Effector CD4-positive, alpha-beta T cell (primary cell): ENCODE measurements around the gene TEPSIN.

Source experiments
- DNase-seq: peaks from one replicate; pipeline ENCODE4 v3.0.0-alpha.2; 2020

Gene TEPSIN

DNA sequence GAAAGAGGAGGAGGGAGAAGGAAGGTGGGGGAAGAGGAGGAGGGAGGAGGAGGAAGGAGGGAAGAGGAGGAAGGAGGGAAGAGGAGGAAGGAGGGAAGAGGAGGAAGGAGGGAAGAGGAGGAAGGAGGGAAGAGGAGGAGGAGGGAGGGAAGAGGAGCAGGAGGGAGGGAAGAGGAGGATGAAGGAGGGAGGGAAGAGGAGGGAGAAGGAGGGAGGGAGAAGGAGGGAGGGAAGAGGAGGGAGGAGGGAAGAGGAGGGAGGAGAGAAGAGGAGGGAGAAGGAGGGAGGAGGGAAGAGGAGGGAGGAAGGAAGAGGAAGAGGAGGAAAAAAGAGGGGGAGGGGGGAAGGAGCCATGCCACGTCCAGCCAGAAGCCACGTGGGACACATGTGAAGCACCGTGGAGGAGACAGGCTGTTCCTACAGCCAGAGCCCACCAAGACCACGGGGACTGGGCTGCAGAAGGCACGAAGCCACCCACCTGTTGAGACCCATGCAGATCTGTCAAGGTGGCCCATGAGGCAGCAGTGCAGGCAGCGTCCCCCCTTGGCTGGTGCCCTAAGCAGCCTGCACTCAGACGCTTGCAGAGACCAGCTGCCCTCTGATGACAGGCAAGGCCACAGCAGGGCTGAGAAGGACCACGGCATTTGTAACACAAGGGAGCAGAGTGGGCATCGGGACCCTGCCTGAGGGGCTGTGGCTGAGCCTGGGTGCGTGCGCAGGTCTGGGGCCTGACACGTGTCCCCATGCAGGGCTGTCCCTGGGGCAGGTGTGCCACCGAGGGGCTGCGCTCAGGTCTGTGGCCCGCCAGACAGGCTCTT, 10.6 kb upstream of the TEPSIN start:
- DNase-seq, result no peak

DNA sequence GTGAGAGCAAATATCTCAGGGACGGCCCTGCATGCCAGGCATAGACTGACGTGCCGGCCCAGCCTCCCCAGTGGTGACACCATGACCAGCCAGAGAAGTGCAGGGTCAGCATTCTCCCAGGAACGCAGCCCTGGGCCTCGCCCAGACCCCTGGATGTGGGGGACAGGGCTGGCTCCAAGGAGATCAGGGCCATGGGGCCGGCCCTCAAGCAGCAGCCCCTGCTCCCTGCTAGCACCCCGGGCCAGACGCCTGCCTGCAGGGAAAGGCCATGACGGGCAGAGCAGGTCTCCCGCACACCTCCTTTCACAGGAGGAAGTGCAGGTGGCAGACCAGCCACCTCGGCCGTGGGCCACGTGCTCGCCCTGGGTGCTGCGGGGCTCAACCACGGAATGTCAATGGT, 9.8 kb upstream of the TEPSIN start:
- no peak for DNase-seq

GRCh38 chr17:81247339-81247990, 8.6 kb upstream of the TEPSIN start:
- no peak for DNase-seq

DNA sequence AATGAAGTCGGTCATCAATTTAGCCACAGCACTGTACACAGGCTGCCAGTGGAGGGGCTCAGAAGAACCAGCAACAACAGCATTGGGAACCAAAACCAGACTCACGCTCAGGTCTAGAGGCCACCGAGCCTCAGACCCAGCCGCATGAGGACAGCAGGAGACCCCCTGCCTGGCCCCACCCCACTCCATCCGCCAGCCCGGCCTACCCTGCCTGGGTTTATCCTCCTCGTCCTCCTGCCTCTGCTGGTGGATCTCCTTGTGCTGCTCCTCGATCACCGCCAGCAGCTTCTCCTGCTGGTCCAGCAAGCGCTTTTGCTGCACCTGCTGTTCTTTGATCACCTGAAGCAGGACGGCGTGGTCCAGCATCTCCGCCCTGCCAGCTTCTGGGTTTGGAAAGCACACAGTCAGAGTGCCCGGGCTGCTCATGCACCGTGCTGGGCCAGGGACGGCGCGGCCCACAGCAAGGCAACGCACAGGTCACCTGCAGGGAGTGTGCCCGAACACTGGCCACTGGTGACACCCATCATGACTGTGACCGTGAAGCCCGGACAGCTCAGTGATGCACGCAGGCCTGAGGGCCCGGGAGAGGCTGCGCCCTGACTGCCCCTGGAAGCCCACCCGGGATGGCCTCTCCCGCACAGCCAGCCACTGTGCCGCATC, 8.0 kb upstream of the TEPSIN start:
- DNase-seq, result no peak

GRCh38 chr17:81246343-81246670, 7.5 kb upstream of the TEPSIN start:
- DNase-seq, result no peak

- no peak for DNase-seq
These were observed 6.9 kb upstream of the TEPSIN start for GRCh38 chr17:81245665-81246342.

GRCh38 chr17:81245024-81245664, 6.3 kb upstream of the TEPSIN start:
- DNase-seq, result no peak

GRCh38 chr17:81244358-81245023, 5.6 kb upstream of the TEPSIN start:
- no peak for DNase-seq

DNA sequence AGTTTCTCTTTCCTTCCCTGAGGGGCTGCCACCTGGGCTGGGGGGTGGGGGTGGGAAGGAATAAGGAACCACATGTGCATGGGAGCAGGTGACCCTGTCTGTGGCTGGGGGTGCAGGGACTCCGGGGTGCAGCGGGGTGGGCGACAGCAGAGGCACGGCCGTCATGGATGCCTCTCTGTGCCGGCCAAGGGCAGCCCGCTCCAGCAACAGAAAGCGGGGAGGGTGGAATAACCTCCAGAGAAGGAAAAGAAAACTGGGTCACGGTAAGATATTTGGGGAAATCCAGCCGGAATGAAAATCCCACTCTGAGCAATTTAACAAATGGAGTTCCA, 4.4 kb upstream of the TEPSIN start:
- DNase-seq, result no peak

GRCh38 chr17:81242421-81243332, 3.8 kb upstream of the TEPSIN start:
- DNase-seq, result no peak

DNA sequence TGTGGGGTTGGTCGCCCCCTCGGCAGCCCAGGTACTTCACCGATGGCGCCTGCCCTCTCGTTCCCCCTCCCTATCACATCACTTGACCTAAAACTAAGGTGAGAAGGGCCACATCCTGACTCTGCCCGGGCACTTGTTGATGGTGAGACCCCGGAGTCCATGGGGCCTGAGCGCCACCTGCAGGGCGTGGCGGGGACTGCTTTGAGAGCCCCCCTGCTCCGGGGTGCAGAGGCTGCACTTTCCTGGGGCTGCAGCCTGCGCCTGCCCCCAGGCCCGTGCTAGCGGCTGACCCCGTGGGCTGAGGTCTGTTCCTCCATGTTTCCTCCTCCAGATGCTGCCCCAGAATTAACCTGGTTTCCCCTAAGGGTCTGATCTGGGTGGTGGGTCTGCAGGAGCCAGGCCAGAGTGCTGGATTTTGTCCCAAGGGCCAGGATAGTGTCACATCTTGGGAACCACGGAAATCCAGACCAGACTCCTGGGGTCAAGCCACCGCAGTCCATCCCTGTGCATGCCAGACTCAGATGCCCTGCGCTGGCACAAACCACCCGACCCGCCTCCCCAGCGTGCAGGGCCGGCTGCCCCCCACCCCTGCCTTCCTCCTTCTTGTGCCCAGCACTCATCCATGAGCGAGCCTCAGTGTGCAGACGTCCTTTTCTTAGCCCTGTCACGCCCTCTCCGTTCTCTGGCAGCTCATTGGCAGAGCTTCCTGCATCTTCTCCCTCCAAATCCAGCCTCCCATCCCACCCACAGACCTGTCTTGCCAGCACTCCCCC, 3.0 kb upstream of the TEPSIN start:
- peak; percentile 52 for DNase-seq

GRCh38 chr17:81241203-81241602, 2.3 kb upstream of the TEPSIN start:
- no peak for DNase-seq

- no peak for DNase-seq
These were observed 1.9 kb upstream of the TEPSIN start for GRCh38 chr17:81240761-81241160.

GRCh38 chr17:81239714-81240555, 1.1 kb upstream of the TEPSIN start:
- no peak for DNase-seq

DNA sequence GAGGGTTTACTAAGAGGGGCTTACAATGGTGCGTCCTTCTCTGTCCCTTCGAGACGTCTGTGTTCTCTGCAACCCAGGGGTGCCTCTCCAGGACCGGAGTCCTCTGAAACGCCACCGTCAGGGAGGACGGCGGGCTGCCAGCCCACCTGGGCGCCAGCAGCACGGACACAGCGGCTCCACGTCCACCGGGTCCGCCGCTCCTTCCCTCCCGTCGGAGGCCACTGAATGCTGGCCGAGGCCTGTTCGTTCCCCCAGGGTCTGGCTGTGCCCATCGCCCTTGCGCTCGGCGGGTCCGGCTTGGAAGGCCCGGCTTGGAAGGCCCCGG, 403 bp downstream of the TEPSIN start:
- DNase-seq, result no peak

GRCh38 chr17:81237591-81238489, 1.0 kb downstream of the TEPSIN start:
- no peak for DNase-seq

DNA sequence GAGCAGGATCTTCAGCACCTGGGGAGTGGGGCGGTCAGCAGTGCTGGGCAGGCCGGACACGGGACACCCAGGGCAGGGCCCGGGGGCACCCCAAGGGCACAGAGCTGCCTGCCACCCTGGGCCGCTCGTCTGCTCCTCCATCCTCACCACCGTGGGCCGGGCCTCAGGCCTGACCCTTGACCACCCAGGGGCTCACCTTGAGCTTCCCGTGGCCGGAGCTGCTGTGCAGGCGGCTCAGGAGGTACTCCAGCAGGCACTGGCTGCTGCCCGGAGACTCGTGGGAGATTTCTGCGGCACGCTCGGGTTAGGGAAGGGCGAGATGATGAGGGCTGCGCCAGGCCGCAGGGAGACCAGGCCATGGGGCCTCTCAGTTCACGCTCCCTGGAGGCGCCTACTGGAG, 2.1 kb downstream of the TEPSIN start:
- DNase-seq, result no peak

GRCh38 chr17:81235822-81236740, 2.8 kb downstream of the TEPSIN start:
- no peak for DNase-seq
